Stimulated activated naive B cell treated with anti-CD40 and anti-IgM and Interleukin-4, amounts not matched to agents 10 μg/mL and 1 μg/mL and 100 μg/mL, for 72 hours (primary cell): Measurements from ENCODE around the gene TMEM181.
"Not testable (repeated sequence)": the region's sequence is repeated elsewhere in the genome, so short reads cannot be mapped to it uniquely, and the experiment has no call there.

Experiments used
- ATAC-seq, 2 donors: fragments of 150-1000 bp; cut with Tn5 transposase; replicated peaks; 2 replicates each; pipeline ENCODE4 v1.10.0; 2021; ENCODE audit warnings: moderate library complexity in 1 of 2
- DNase-seq: peaks from one replicate; pipeline ENCODE4 v3.0.0; 2021
- H3K27ac Mint-ChIP-seq: one replicate; pipeline ENCODE4 v1.8.0; 2022; ENCODE audit warnings: mild to moderate bottlenecking, mixed read lengths
- H3K27me3 Mint-ChIP-seq, 2 donors: one replicate each; pipeline ENCODE4 v1.8.0; 2022; ENCODE audit warnings: mixed read lengths in 2 of 2
- H3K36me3 Mint-ChIP-seq, 2 donors: one replicate each; pipeline ENCODE4 v1.8.0; 2022; ENCODE audit warnings: mixed read lengths in 2 of 2, mild to moderate bottlenecking in 1 of 2
- H3K4me1 Mint-ChIP-seq, 2 donors: one replicate each; pipeline ENCODE4 v1.8.0; 2022; ENCODE audit warnings: mixed read lengths in 2 of 2, mild to moderate bottlenecking in 1 of 2
- H3K4me3 Mint-ChIP-seq, 2 donors: one replicate each; pipeline ENCODE4 v1.8.0; 2022; ENCODE audit warnings: mild to moderate bottlenecking in 2 of 2, mixed read lengths in 2 of 2, moderate library complexity in 1 of 2
- H3K9me3 Mint-ChIP-seq, 2 donors: one replicate each; pipeline ENCODE4 v1.8.0; 2022; ENCODE audit warnings: mixed read lengths in 2 of 2, mild to moderate bottlenecking in 1 of 2

Gene TMEM181

GRCh38 chr6:158524311-158524710 is 35.6 kb upstream of the TMEM181 start:
- no peak for ATAC-seq
- H3K27ac Mint-ChIP-seq: no peak overlapping the region
- peaks cover 17 to 20% of the 10 kb centered on the region in 2 donors for H3K9me3 Mint-ChIP-seq
- H3K27me3 Mint-ChIP-seq: peaks cover 72 to 77% of the 10 kb centered on the region in 2 donors
- H3K36me3 Mint-ChIP-seq: peaks cover 4 to 7% of the 10 kb centered on the region in 2 donors
- DNase-seq: no peak
- H3K4me3 Mint-ChIP-seq: no peak overlapping the region
- H3K4me1 Mint-ChIP-seq: peaks cover 0 to 4% of the 10 kb centered on the region in 2 donors

GRCh38 chr6:158527858-158528257 is 32.0 kb upstream of the TMEM181 start:
- Mint-ChIP-seq H3K36me3 (peaks cover 6 to 14% of the 10 kb centered on the region in 2 donors), H3K9me3 (peaks cover 20 to 21% of the 10 kb centered on the region in 2 donors), H3K27me3 (peaks cover 74 to 79% of the 10 kb centered on the region in 2 donors)
- H3K4me3 Mint-ChIP-seq, DNase-seq, H3K27ac Mint-ChIP-seq, ATAC-seq, H3K4me1 Mint-ChIP-seq: not testable (repeated sequence)

GRCh38 chr6:158528826-158529225 is 31.1 kb upstream of the TMEM181 start:
- Mint-ChIP-seq H3K9me3 (peaks cover 17 to 20% of the 10 kb centered on the region in 2 donors), H3K4me1 (no peaks in the 10 kb centered on the region), H3K27me3 (peaks cover 74 to 75% of the 10 kb centered on the region in 2 donors), H3K36me3 (peaks cover 6 to 14% of the 10 kb centered on the region in 2 donors), H3K27ac (no peak overlapping the region), H3K4me3 (no peak overlapping the region)
- no peak for ATAC-seq
- DNase-seq: no peak

GRCh38 chr6:158529629-158530028 is 30.3 kb upstream of the TMEM181 start:
- Mint-ChIP-seq H3K27ac (no peak overlapping the region), H3K4me3 (no peak overlapping the region), H3K36me3 (peaks cover 6 to 14% of the 10 kb centered on the region in 2 donors), H3K9me3 (peaks cover 16 to 20% of the 10 kb centered on the region in 2 donors), H3K4me1 (no peaks in the 10 kb centered on the region), H3K27me3 (peaks cover 68 to 69% of the 10 kb centered on the region in 2 donors)
- ATAC-seq (no peak), DNase-seq (no peak)

GRCh38 chr6:158531566-158531965 is 28.3 kb upstream of the TMEM181 start:
- Mint-ChIP-seq H3K4me1 (peaks cover 0 to 5% of the 10 kb centered on the region in 2 donors), H3K36me3 (peaks cover 8 to 14% of the 10 kb centered on the region in 2 donors), H3K4me3 (no peak overlapping the region), H3K27me3 (peaks cover 56 to 68% of the 10 kb centered on the region in 2 donors), H3K27ac (no peak overlapping the region), H3K9me3 (peaks cover 16 to 19% of the 10 kb centered on the region in 2 donors)
- no peak for DNase-seq
- ATAC-seq: no peak

- peaks cover 52 to 66% of the 10 kb centered on the region in 2 donors for H3K27me3 Mint-ChIP-seq
Measured at GRCh38 chr6:158531970-158532369, 27.9 kb upstream of the TMEM181 start.

GRCh38 chr6:158536084-158536890 is 23.6 kb upstream of the TMEM181 start:
- ATAC-seq (peak; percentile 64 to 67), DNase-seq (peak; percentile 42)
- Mint-ChIP-seq H3K4me3 (peak overlapping the region; percentile 73 to 85), H3K4me1 (peaks cover 1 to 7% of the 10 kb centered on the region in 2 donors), H3K27me3 (peaks cover 59 to 73% of the 10 kb centered on the region in 2 donors), H3K36me3 (peaks cover 2 to 3% of the 10 kb centered on the region in 2 donors), H3K9me3 (no peaks in the 10 kb centered on the region), H3K27ac (no peak overlapping the region)

More at GRCh38 chr6:158531970-158532369, 27.9 kb upstream of the TMEM181 start:
- Mint-ChIP-seq H3K9me3 (peaks cover 13 to 15% of the 10 kb centered on the region in 2 donors), H3K4me1 (peaks cover 0 to 7% of the 10 kb centered on the region in 2 donors), H3K4me3 (no peak overlapping the region), H3K27ac (no peak overlapping the region), H3K36me3 (peaks cover 8 to 14% of the 10 kb centered on the region in 2 donors)
- DNase-seq (no peak), ATAC-seq (no peak)

GRCh38 chr6:158536891-158537798 is 22.7 kb upstream of the TMEM181 start:
- H3K4me1 Mint-ChIP-seq: peaks cover 1 to 7% of the 10 kb centered on the region in 2 donors
- H3K9me3 Mint-ChIP-seq: no peaks in the 10 kb centered on the region
- H3K36me3 Mint-ChIP-seq: peaks cover 0 to 4% of the 10 kb centered on the region in 2 donors
- peak overlapping the region; percentile 29 to 85 for H3K4me3 Mint-ChIP-seq
- DNase-seq (no peak), ATAC-seq (peak; percentile 21 to 34)
- H3K27ac Mint-ChIP-seq: no peak overlapping the region
- H3K27me3 Mint-ChIP-seq: peaks cover 54 to 71% of the 10 kb centered on the region in 2 donors

- no peak for DNase-seq
- Mint-ChIP-seq H3K36me3 (peaks cover 0 to 4% of the 10 kb centered on the region in 2 donors), H3K9me3 (no peaks in the 10 kb centered on the region), H3K27me3 (peaks cover 47 to 58% of the 10 kb centered on the region in 2 donors), H3K4me3 (no peak overlapping the region), H3K27ac (no peak overlapping the region), H3K4me1 (peaks cover 1 to 7% of the 10 kb centered on the region in 2 donors)
- ATAC-seq: no peak
Measured at GRCh38 chr6:158538741-158539140, 21.1 kb upstream of the TMEM181 start.

GRCh38 chr6:158539413-158539812 is 20.5 kb upstream of the TMEM181 start:
- DNase-seq (no peak), ATAC-seq (no peak)
- H3K4me3 Mint-ChIP-seq: no peak overlapping the region
- H3K36me3 Mint-ChIP-seq: peaks cover 0 to 4% of the 10 kb centered on the region in 2 donors
- H3K4me1 Mint-ChIP-seq: peaks cover 1 to 7% of the 10 kb centered on the region in 2 donors
- peaks cover 47 to 58% of the 10 kb centered on the region in 2 donors for H3K27me3 Mint-ChIP-seq
- H3K9me3 Mint-ChIP-seq: no peaks in the 10 kb centered on the region
- no peak overlapping the region for H3K27ac Mint-ChIP-seq

GRCh38 chr6:158539881-158540280 is 20.0 kb upstream of the TMEM181 start:
- Mint-ChIP-seq H3K9me3 (no peaks in the 10 kb centered on the region), H3K4me3 (no peak overlapping the region), H3K27me3 (peaks cover 48 to 55% of the 10 kb centered on the region in 2 donors), H3K4me1 (peaks cover 1 to 7% of the 10 kb centered on the region in 2 donors), H3K27ac (no peak overlapping the region), H3K36me3 (peaks cover 0 to 4% of the 10 kb centered on the region in 2 donors)
- ATAC-seq (no peak), DNase-seq (no peak)

GRCh38 chr6:158543606-158544185 is 16.2 kb upstream of the TMEM181 start:
- Mint-ChIP-seq H3K4me3 (no peak overlapping the region), H3K9me3 (no peaks in the 10 kb centered on the region), H3K27me3 (peaks cover 46 to 49% of the 10 kb centered on the region in 2 donors), H3K4me1 (peaks cover 0 to 1% of the 10 kb centered on the region in 2 donors), H3K36me3 (peaks cover 0 to 3% of the 10 kb centered on the region in 2 donors), H3K27ac (no peak overlapping the region)
- no peak for ATAC-seq
- DNase-seq: no peak

GRCh38 chr6:158544428-158544827 is 15.5 kb upstream of the TMEM181 start:
- Mint-ChIP-seq H3K27ac (no peak overlapping the region), H3K27me3 (peaks cover 43 to 45% of the 10 kb centered on the region in 2 donors), H3K4me3 (no peak overlapping the region), H3K4me1 (peaks cover 0 to under 1% of the 10 kb centered on the region in 2 donors), H3K36me3 (peaks cover 0 to 3% of the 10 kb centered on the region in 2 donors), H3K9me3 (no peaks in the 10 kb centered on the region)
- DNase-seq (no peak), ATAC-seq (no peak)
